ENCODE results near the gene GNL1. TPM values are rescaled to one million over a fixed set of nuclear protein-coding genes. Genes with fewer than 3 reads are reported as not detected.

The GNL1 gene
- total and polyA plus RNA-seq, 2 of the 8 experiments (the other 6 are each of a cell fraction or from before 2014, with no cell fraction given): 42.4 to 67.8 TPM

- no peaks in the 10 kb centered on the region for H3K79me1 ChIP-seq (ENCODE audit: low read depth, low read length)
- no peak overlapping the region for H2BK20ac ChIP-seq (ENCODE audit: low read length)
- H2BK120ac ChIP-seq (replicated peaks; ENCODE audit: low read depth, low read length): peak overlapping the region; percentile 75
- H4K91ac ChIP-seq (replicated peaks; ENCODE audit: insufficient read length, low read length): peak overlapping the region; percentile 39
- no peaks in the 10 kb centered on the region for H3K27me3 ChIP-seq (replicated peaks in 1 of 4; ENCODE audit: control insufficient read depth in 3 of 4, extremely low read depth in 1 of 4, insufficient read depth in 3 of 4, low read length in 3 of 4)
- 0 out of 2 replicates have a peak overlapping the region, but pooled peaks have one; percentile 47 for H2AFZ ChIP-seq (ENCODE audit: low read length)
- POLR2A ChIA-PET (ENCODE audit: partially characterized antibody): interaction anchor here (0.7 to 0.8 kb wide), 2 partner anchors 72 to 103 kb away, joined by 3 to 4 read pairs; no protein-coding TSS in a partner anchor
- peaks cover 2 to 6% (median 4%) of the 10 kb centered on the region in 4 experiments; a peak in 2 of 7 replicates for H3K4me1 ChIP-seq (replicated peaks in 1 of 4; ENCODE audit: control insufficient read depth in 3 of 4, insufficient read depth in 4 of 4, low read length in 3 of 4)
- WGBS, 2 experiments (ENCODE audit: extremely low coverage in 1 of 2, insufficient coverage in 1 of 2, insufficient read length in 1 of 2, insufficient replicate concordance in 2 of 2, low coverage in 1 of 2, low lambda C conversion rate in 2 of 2, missing lambda C conversion rate in 1 of 2): 7% methylated on average over 33 of the region's 33 CpGs; no CpG with 5 or more reads in 1 of the 2 experiments
- CTCF ChIA-PET (ENCODE audit: partially characterized antibody): interaction anchor here (0.9 to 2.2 kb wide), 3 partner anchors 15 to 31 kb away, joined by 3 to 10 read pairs (median 3); no protein-coding TSS in a partner anchor
- peak overlapping the region in 1 of 4 experiments; percentile 49; a peak in 2 of 7 replicates for H3K9ac ChIP-seq (replicated peaks in 1 of 4; ENCODE audit: extremely low read depth in 1 of 4, low read depth in 3 of 4, low read length in 3 of 4)
- no peaks in the 10 kb centered on the region for H3K79me2 ChIP-seq (ENCODE audit: control insufficient read depth in 1 of 2, insufficient read depth in 2 of 2, low read length in 2 of 2)
- no peak overlapping the region for H2BK15ac ChIP-seq (ENCODE audit: low read length)
- H2AK5ac ChIP-seq (ENCODE audit: low read depth, low read length): no peak overlapping the region
- peak overlapping the region; percentile 70 to 72 for H3K4me2 ChIP-seq (ENCODE audit: insufficient read depth in 1 of 2, low read depth in 2 of 2, low read length in 2 of 2)
- FAIRE-seq: peak; percentile 76
- no peaks in the 10 kb centered on the region for H3K36me3 ChIP-seq (ENCODE audit: control insufficient read depth in 2 of 4, insufficient read depth in 4 of 4, low read length in 3 of 4)
- no peak overlapping the region for H3K4ac ChIP-seq (replicated peaks; ENCODE audit: insufficient read length, low read depth, low read length)
- H2BK12ac ChIP-seq (ENCODE audit: low read depth, low read length): peak overlapping the region; percentile 71; the same call in 1 of the 2 replicates
- peak; percentile 65 to 83 for DNase-seq (ENCODE audit: low read depth in 1 of 2, low spot score in 2 of 2)
- H3K56ac ChIP-seq (replicated peaks; ENCODE audit: insufficient read length, low read depth, low read length): no peak overlapping the region
- H3K4me3 ChIP-seq (ENCODE audit: extremely low read depth in 1 of 4, insufficient read depth in 2 of 4, low read depth in 3 of 4, low read length in 4 of 4): peak overlapping the region; percentile 41 to 58 (median 56); a peak in 7 of 8 replicates
- no peak overlapping the region for H3K23ac ChIP-seq (ENCODE audit: insufficient read length)
- no peak overlapping the region for H3K14ac ChIP-seq (ENCODE audit: insufficient read length)
- H2BK5ac ChIP-seq (ENCODE audit: low read depth, low read length): peak overlapping the region; percentile 67
- peak overlapping the region; percentile 65; the same call in 1 of the 2 replicates for H3K18ac ChIP-seq (ENCODE audit: extremely low read depth, low read length)
- H4K8ac ChIP-seq (ENCODE audit: extremely low read depth, insufficient read depth, low read length): peak overlapping the region; percentile 74
- H3K27ac ChIP-seq (ENCODE audit: low read depth, low read length): peak overlapping the region; percentile 48
- H4K5ac ChIP-seq (ENCODE audit: insufficient read length, low read depth, low read length): peak overlapping the region; percentile 28
- H3K23me2 ChIP-seq (ENCODE audit: low read depth, low read length): no peaks in the 10 kb centered on the region
- H3K9me3 ChIP-seq (ENCODE audit: insufficient read depth in 2 of 2, low read depth in 1 of 2, low read length in 1 of 2): no peaks in the 10 kb centered on the region; a peak in 1 of 4 replicates
- no peaks in the 10 kb centered on the region for H4K20me1 ChIP-seq (replicated peaks in 1 of 2; ENCODE audit: control insufficient read depth in 1 of 2, insufficient read depth in 2 of 2, low read length in 2 of 2)
- TF ChIP-seq SIRT6 (IDR thresholded peaks at IDR 0.05; ENCODE audit: low read length): no peak
- TF ChIP-seq NRF1 (IDR thresholded peaks at IDR 0.05; ENCODE audit: low read depth, low read length): no peak
- no peak for TF ChIP-seq RBBP5 (IDR thresholded peaks at IDR 0.05; ENCODE audit: borderline replicate concordance, low read depth, low read length)
- no peak for TF ChIP-seq SRF (IDR thresholded peaks at IDR 0.05; ENCODE audit: low read depth, low read length)
- no peak for TF ChIP-seq SP4 (IDR thresholded peaks at IDR 0.05; ENCODE audit: low read length)
- TF ChIP-seq RAD21 (IDR thresholded peaks at IDR 0.05 in 1 of 2, conservative IDR thresholded peaks at IDR 0.05 in 1 of 2; ENCODE audit: low read depth in 2 of 2, low read length in 2 of 2): no peak
- TF ChIP-seq E2F6 (IDR thresholded peaks at IDR 0.05): 0 out of 2 replicates have a peak, but pooled peaks have one; percentile 22
- no peak for TF ChIP-seq SUZ12 (IDR thresholded peaks at IDR 0.05; ENCODE audit: low read length)
- TF ChIP-seq CTBP2 (IDR thresholded peaks at IDR 0.05; ENCODE audit: borderline replicate concordance, insufficient read depth, insufficient read length, low read length): no peak
- no peak for TF ChIP-seq GTF2F1 (IDR thresholded peaks at IDR 0.05; ENCODE audit: borderline replicate concordance, low read depth, low read length)
These were observed 40.1 kb downstream of the GNL1 start for GRCh38 chr6:30515944-30516753.

All from H1 (cell line).